Smooth muscle cell (in vitro differentiated cells): ENCODE data around the gene USP44. TPM values are rescaled to one million over a fixed set of nuclear protein-coding genes. Genes with fewer than 3 reads are reported as not detected.

Experiments used
- DNase-seq: peaks from one replicate; lab custom pipeline; 2025; ENCODE audit not compliant: unreplicated experiment; lab: John Stamatoyannopoulos, UW
- H2AFZ ChIP-seq: fragments of 200-600 bp; sonication (generic); 2 replicates; pipeline ENCODE4 v1.6.0; 2016; ENCODE audit warnings: antibody characterized with exemption, low read depth, mild to moderate bottlenecking
- H3F3A ChIP-seq: fragments of 200-600 bp; sonication (generic); 2 replicates; pipeline ENCODE4 v1.6.0; 2017; ENCODE audit warnings: antibody characterized with exemption, low read depth
- H3K27ac ChIP-seq: fragments of 200-600 bp; sonication (generic); 2 replicates; pipeline ENCODE4 v1.5.1; 2016; ENCODE audit warnings: low read depth, mild to moderate bottlenecking
- H3K27me3 ChIP-seq: fragments of 200-600 bp; sonication (generic); 2 replicates; pipeline ENCODE4 v1.6.1; 2016; ENCODE audit warnings: low read depth, mild to moderate bottlenecking
- H3K36me3 ChIP-seq: fragments of 200-600 bp; sonication (generic); 2 replicates; pipeline ENCODE4 v1.5.1; 2016; ENCODE audit warnings: low read depth
- H3K4me1 ChIP-seq: fragments of 200-600 bp; sonication (generic); 2 replicates; pipeline ENCODE4 v1.5.1; 2016; ENCODE audit warnings: low read depth
- H3K4me2 ChIP-seq: fragments of 200-600 bp; sonication (generic); 2 replicates; pipeline ENCODE4 v1.6.0; 2016; ENCODE audit warnings: mild to moderate bottlenecking
- H3K4me3 ChIP-seq: fragments of 200-600 bp; sonication (generic); 2 replicates; pipeline ENCODE4 v1.5.1; 2016; ENCODE audit warnings: mild to moderate bottlenecking
- H3K79me2 ChIP-seq: fragments of 200-600 bp; sonication (generic); 2 replicates; pipeline ENCODE4 v1.6.0; 2016; ENCODE audit warnings: low read depth, mild to moderate bottlenecking
- H3K9ac ChIP-seq: fragments of 200-600 bp; sonication (generic); 2 replicates; pipeline ENCODE4 v1.6.0; 2016; ENCODE audit warnings: low read depth
- H3K9me3 ChIP-seq: fragments of 200-600 bp; sonication (generic); replicated peaks from 2 replicates; pipeline ENCODE4 v1.5.1; 2016; ENCODE audit warnings: low read depth
- H4K20me1 ChIP-seq: fragments of 200-600 bp; sonication (generic); 2 replicates; pipeline ENCODE4 v1.6.0; 2016; ENCODE audit warnings: low read depth
- WGBS: methylation state at CpG from one replicate; pipeline ENCODE4 v1.1.7; 2016; ENCODE audit warnings: low lambda C conversion rate; 5-methylcytosine and 5-hydroxymethylcytosine counted together
- polyA plus RNA-seq: library from polyadenylated mRNA; unstranded; fragments of >200 nt; fragmentation: Nextera tagmentation; extraction: Ambion mirVana; gene quantifications from 2 replicates; pipeline ENCODE4 v1.2.1, GENCODE V29; 2016
- total RNA-seq: library from RNA; depleted of rRNA; stranded (reverse); fragments of >200 nt; gene quantifications from 2 replicates; pipeline ENCODE4 v1.2.3, GENCODE V29; 2014
- TF ChIP-seq, protein P1 (sequence below): fragments of 200-600 bp; sonication (generic); IDR thresholded peaks from 2 replicates; pipeline ENCODE4 v1.5.1; 2017; ENCODE audit warnings: borderline replicate concordance, mild to moderate bottlenecking, antibody characterized with exemption; ENCODE audit not compliant: insufficient read depth, poor library complexity, severe bottlenecking

USP44 gene
- total and polyA plus RNA-seq, 2 experiments from 2014 or later, result 0.10 TPM; not detected in 1

DNA sequence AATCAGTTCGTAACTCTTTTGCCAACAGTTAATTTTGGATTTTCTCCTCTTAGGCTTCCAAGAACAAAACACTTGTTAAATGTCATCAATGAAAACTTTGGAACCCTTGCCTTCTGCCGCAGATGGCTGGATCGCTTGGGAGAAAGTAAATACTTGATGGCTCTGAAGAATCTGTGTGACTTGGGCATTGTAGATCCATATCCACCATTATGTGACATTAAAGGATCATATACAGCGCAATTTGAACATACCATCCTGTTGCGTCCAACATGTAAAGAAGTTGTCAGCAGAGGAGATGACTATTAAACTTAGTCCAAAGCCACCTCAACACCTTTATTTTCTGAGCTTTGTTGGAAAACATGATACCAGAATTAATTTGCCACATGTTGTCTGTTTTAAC is 37.7 kb downstream of the USP44 start:
- Histone ChIP-seq H3K4me1 (no peaks in the 10 kb centered on the region), H4K20me1 (peaks cover 50% of the 10 kb centered on the region), H3K4me3 (no peak overlapping the region), H3K9me3 (no peaks in the 10 kb centered on the region), H3K9ac (no peak overlapping the region), H3K79me2 (no peaks in the 10 kb centered on the region), H3K27ac (no peak overlapping the region), H3F3A (peaks cover 5% of the 10 kb centered on the region), H3K4me2 (no peak overlapping the region), H3K27me3 (no peaks in the 10 kb centered on the region), H2AFZ (no peak overlapping the region), H3K36me3 (peaks cover 24% of the 10 kb centered on the region)
- TF ChIP-seq, protein P1, sequence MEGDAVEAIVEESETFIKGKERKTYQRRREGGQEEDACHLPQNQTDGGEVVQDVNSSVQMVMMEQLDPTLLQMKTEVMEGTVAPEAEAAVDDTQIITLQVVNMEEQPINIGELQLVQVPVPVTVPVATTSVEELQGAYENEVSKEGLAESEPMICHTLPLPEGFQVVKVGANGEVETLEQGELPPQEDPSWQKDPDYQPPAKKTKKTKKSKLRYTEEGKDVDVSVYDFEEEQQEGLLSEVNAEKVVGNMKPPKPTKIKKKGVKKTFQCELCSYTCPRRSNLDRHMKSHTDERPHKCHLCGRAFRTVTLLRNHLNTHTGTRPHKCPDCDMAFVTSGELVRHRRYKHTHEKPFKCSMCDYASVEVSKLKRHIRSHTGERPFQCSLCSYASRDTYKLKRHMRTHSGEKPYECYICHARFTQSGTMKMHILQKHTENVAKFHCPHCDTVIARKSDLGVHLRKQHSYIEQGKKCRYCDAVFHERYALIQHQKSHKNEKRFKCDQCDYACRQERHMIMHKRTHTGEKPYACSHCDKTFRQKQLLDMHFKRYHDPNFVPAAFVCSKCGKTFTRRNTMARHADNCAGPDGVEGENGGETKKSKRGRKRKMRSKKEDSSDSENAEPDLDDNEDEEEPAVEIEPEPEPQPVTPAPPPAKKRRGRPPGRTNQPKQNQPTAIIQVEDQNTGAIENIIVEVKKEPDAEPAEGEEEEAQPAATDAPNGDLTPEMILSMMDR, result no peak
- over 99% methylated on average over 5 of the region's 5 CpGs for WGBS
- DNase-seq, result no peak

DNA sequence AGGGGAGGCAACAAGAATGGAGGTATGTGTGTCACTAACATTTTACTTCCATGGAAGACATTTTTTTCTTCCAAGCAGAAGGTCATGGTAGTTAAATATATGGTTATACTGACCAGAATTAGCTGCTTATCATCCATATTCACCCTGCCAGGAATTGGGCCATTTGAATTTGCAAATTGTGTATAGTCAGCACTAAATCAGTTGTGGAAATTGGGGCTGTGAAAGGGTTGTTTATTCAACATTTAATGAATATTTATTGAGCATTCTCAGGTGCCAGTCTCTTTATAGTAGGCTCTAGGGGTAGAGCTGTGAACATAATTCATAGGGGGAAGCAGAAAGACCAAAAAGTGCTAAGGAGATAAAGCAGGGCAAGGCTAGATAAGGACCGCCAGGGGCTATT is 39.3 kb downstream of the USP44 start:
- no peak overlapping the region for H3K27ac ChIP-seq
- H3K4me2 ChIP-seq, result no peak overlapping the region
- no peak for DNase-seq
- no peak overlapping the region for H3K9ac ChIP-seq
- H3K79me2 ChIP-seq, result no peaks in the 10 kb centered on the region
- peaks cover 63% of the 10 kb centered on the region for H4K20me1 ChIP-seq
- no peak overlapping the region for H3K4me3 ChIP-seq
- no peak overlapping the region for H2AFZ ChIP-seq
- H3F3A ChIP-seq, result peaks cover 5% of the 10 kb centered on the region
- no peaks in the 10 kb centered on the region for H3K9me3 ChIP-seq
- TF ChIP-seq, protein P1, result no peak
- H3K36me3 ChIP-seq, result peaks cover 29% of the 10 kb centered on the region
- WGBS, result 93% methylated on average over 1 of the region's 1 CpG
- H3K4me1 ChIP-seq, result no peaks in the 10 kb centered on the region
- H3K27me3 ChIP-seq, result no peaks in the 10 kb centered on the region

DNA sequence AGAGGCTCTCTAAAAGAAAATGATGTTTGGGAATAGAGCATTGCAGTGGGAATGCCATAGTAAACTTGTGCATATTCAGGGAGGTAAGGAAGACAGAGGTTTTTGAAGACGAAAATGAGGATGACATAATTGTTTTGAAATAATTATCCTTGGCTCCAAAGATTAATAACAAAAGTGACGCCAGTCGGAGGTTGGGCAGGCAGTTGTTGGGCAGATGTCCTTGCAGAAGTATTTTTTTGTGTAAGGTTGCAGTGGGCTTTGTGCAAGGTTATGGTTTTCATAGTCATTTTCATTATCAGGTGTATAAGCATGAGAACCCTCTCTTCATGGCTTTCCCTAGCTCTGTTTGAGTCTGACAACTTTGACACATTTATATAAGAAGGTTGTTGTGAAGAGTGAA is 42.0 kb downstream of the USP44 start:
- Histone ChIP-seq H3K79me2 (peaks cover 2% of the 10 kb centered on the region), H4K20me1 (peaks cover 45% of the 10 kb centered on the region), H3K4me2 (no peak overlapping the region), H3K27ac (no peak overlapping the region), H3K36me3 (peaks cover 33% of the 10 kb centered on the region), H3F3A (no peaks in the 10 kb centered on the region), H2AFZ (no peak overlapping the region), H3K27me3 (no peaks in the 10 kb centered on the region), H3K9me3 (no peaks in the 10 kb centered on the region), H3K4me3 (no peak overlapping the region), H3K4me1 (no peaks in the 10 kb centered on the region), H3K9ac (no peak overlapping the region)
- TF ChIP-seq, protein P1, result no peak
- 99% methylated on average over 3 of the region's 3 CpGs for WGBS
- no peak for DNase-seq

DNA sequence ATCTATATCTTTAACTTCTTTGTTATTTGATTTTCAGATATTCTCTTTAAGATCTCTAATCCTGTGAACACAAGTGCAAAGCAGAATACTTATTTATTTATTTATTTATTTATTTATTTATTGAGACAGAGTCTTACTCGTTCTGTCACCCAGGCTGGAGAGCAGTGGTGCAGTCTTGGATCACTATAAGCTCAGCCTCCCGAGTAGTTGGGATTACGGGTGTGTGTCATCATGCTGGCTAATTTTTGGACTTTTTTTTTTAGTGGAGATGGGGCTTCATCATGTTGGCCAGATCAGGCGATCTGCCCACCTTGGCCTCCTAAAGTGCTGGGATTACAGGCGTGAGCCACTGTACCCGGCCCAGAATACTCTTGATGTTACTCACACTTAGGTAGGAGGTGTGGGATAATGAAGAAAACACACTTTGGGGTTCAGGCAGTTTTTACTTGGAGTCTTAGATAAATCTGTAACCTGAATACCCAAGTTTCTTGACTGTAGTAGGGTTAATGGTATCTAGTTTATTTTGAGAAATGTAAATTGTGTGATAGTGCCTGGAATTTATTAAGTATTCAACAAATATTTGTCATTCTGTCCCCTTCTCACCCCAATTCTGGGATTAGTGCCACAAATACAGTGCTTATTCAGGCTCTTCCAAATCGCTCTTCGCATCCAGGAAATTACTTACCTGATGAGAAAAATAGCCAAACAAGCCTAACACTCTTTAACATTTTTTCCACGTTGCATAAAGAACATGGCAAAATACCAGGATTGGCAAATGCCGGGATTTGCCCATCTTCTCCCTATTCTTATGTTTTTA is 44.4 kb downstream of the USP44 start:
- Histone ChIP-seq H3K9me3 (no peaks in the 10 kb centered on the region), H3F3A (no peaks in the 10 kb centered on the region), H3K79me2 (peaks cover 12% of the 10 kb centered on the region), H4K20me1 (peaks cover 62% of the 10 kb centered on the region), H3K27ac (no peak overlapping the region), H3K4me1 (no peaks in the 10 kb centered on the region), H3K9ac (no peak overlapping the region), H3K27me3 (no peaks in the 10 kb centered on the region), H3K4me2 (no peak overlapping the region), H3K36me3 (peaks cover 28% of the 10 kb centered on the region), H3K4me3 (no peak overlapping the region), H2AFZ (no peak overlapping the region)
- DNase-seq, result no peak
- WGBS, result 95% methylated on average over 10 of the region's 10 CpGs
- TF ChIP-seq, protein P1, result no peak
